HG02588 (cell line): ENCODE results near the gene HEBP2.

Experiments
- ATAC-seq: cut with Tn5 transposase; IDR thresholded peaks from one replicate; pipeline ENCODE4 v1.9.1; 2021; ENCODE audit warnings: mild to moderate bottlenecking, moderate library complexity; ENCODE audit not compliant: unreplicated experiment

The HEBP2 gene

GRCh38 chr6:138451043-138451442 lies 47.0 kb downstream of the HEBP2 start:
- no peak for ATAC-seq

- ATAC-seq, result no peak
Measured at GRCh38 chr6:138454981-138455706, 51.1 kb downstream of the HEBP2 start.

- ATAC-seq, result peak; percentile 97
Measured at GRCh38 chr6:138455746-138456400, 51.9 kb downstream of the HEBP2 start.

GRCh38 chr6:138456401-138456790 lies 52.4 kb downstream of the HEBP2 start:
- ATAC-seq, result no peak

GRCh38 chr6:138461647-138462046 lies 57.6 kb downstream of the HEBP2 start:
- ATAC-seq, result no peak

- ATAC-seq, result no peak
Measured at GRCh38 chr6:138464085-138464484, 60.1 kb downstream of the HEBP2 start.

GRCh38 chr6:138465007-138465645 lies 61.1 kb downstream of the HEBP2 start:
- no peak for ATAC-seq

- no peak for ATAC-seq
Measured at GRCh38 chr6:138467901-138468300, 63.9 kb downstream of the HEBP2 start.

GRCh38 chr6:138468320-138469015 lies 64.4 kb downstream of the HEBP2 start:
- no peak for ATAC-seq
